Type B pancreatic cell (in vitro differentiated cells): ENCODE measurements around the gene PICK1. TPM values are rescaled to one million over a fixed set of nuclear protein-coding genes. Genes with fewer than 3 reads are reported as not detected.

Source experiments
- DNase-seq: peaks from one replicate; pipeline ENCODE4 v3.0.0; 2021; ENCODE audit warnings: mixed read lengths; ENCODE audit not compliant: unreplicated experiment; ENCODE audit errors: extremely low spot score
- H3K27ac Mint-ChIP-seq: 2 replicates; pipeline ENCODE4 v1.8.0; 2021; ENCODE audit warnings: mild to moderate bottlenecking, mixed read lengths
- H3K27me3 Mint-ChIP-seq: 2 replicates; pipeline ENCODE4 v1.8.0; 2021; ENCODE audit warnings: mixed read lengths
- H3K36me3 Mint-ChIP-seq: 2 replicates; pipeline ENCODE4 v1.8.0; 2021; ENCODE audit warnings: mixed read lengths
- H3K4me1 Mint-ChIP-seq: one replicate; pipeline ENCODE4 v1.8.0; 2021; ENCODE audit warnings: mixed read lengths; ENCODE audit not compliant: unreplicated experiment
- H3K4me3 Mint-ChIP-seq: 2 replicates; pipeline ENCODE4 v1.8.0; 2021; ENCODE audit warnings: mild to moderate bottlenecking, mixed read lengths
- H3K9me3 Mint-ChIP-seq: 2 replicates; pipeline ENCODE4 v1.8.0; 2021; ENCODE audit warnings: mixed read lengths
- CTCF ChIP-seq: fragments of 200-600 bp; sonication (generic); conservative IDR thresholded peaks from 2 replicates; pipeline ENCODE4 v1.5.0; 2021; ENCODE audit warnings: antibody characterized with exemption, mild to moderate bottlenecking
- total RNA-seq: library from RNA; stranded (reverse); gene quantifications from 2 replicates; pipeline ENCODE4 v1.2.1, GENCODE V29; 2021; ENCODE audit warnings: low replicate concordance

The PICK1 gene
- total RNA-seq, 1 donor from 2014 or later, result 45.4 TPM

- H3K9me3 Mint-ChIP-seq, result no peaks in the 10 kb centered on the region
- no peaks in the 10 kb centered on the region for H3K27me3 Mint-ChIP-seq
- H3K27ac Mint-ChIP-seq, result no peak overlapping the region
- no peak for TF ChIP-seq CTCF
- H3K4me3 Mint-ChIP-seq, result peak overlapping the region; percentile 11
- DNase-seq, result no peak
- H3K36me3 Mint-ChIP-seq, result no peaks in the 10 kb centered on the region
- peaks cover 4% of the 10 kb centered on the region for H3K4me1 Mint-ChIP-seq
Measured at GRCh38 chr22:38082986-38083710, 25.9 kb downstream of the PICK1 start.

GRCh38 chr22:38083931-38084631 lies 26.9 kb downstream of the PICK1 start, which contains the start of gene SLC16A8:
SLC16A8 (minus strand) TSS chr22:38084184; CDS start chr22:38082873, 1,311 bp downstream.
- no peaks in the 10 kb centered on the region for H3K9me3 Mint-ChIP-seq
- peaks cover 4% of the 10 kb centered on the region for H3K4me1 Mint-ChIP-seq
- H3K36me3 Mint-ChIP-seq, result no peaks in the 10 kb centered on the region
- no peak within 1 kb of the TSS for H3K27ac Mint-ChIP-seq
- no peak for TF ChIP-seq CTCF
- H3K4me3 Mint-ChIP-seq, result peak within 1 kb of the TSS; percentile 11
- no peaks in the 10 kb centered on the region for H3K27me3 Mint-ChIP-seq
- no peak for DNase-seq

GRCh38 chr22:38085056-38085455 lies 27.9 kb downstream of the PICK1 start:
- Mint-ChIP-seq H3K4me3 (no peak overlapping the region), H3K27ac (no peak overlapping the region), H3K4me1 (peaks cover 4% of the 10 kb centered on the region), H3K36me3 (no peaks in the 10 kb centered on the region), H3K27me3 (no peaks in the 10 kb centered on the region), H3K9me3 (no peaks in the 10 kb centered on the region)
- TF ChIP-seq CTCF, result no peak
- DNase-seq, result no peak

- H3K36me3 Mint-ChIP-seq, result no peaks in the 10 kb centered on the region
- DNase-seq, result no peak
- H3K9me3 Mint-ChIP-seq, result no peaks in the 10 kb centered on the region
- no peak for TF ChIP-seq CTCF
- H3K4me3 Mint-ChIP-seq, result no peak overlapping the region
- H3K4me1 Mint-ChIP-seq, result peaks cover 4% of the 10 kb centered on the region
- no peaks in the 10 kb centered on the region for H3K27me3 Mint-ChIP-seq
- no peak overlapping the region for H3K27ac Mint-ChIP-seq
Measured at GRCh38 chr22:38085501-38085900, 28.3 kb downstream of the PICK1 start.

- H3K36me3 Mint-ChIP-seq, result no peaks in the 10 kb centered on the region
- no peak overlapping the region for H3K27ac Mint-ChIP-seq
- no peak for DNase-seq
Measured at GRCh38 chr22:38086001-38086845, 29.0 kb downstream of the PICK1 start.

More at GRCh38 chr22:38086001-38086845, 29.0 kb downstream of the PICK1 start:
- Mint-ChIP-seq H3K4me3 (no peak overlapping the region), H3K9me3 (no peaks in the 10 kb centered on the region), H3K4me1 (peaks cover 4% of the 10 kb centered on the region), H3K27me3 (no peaks in the 10 kb centered on the region)
- TF ChIP-seq CTCF, result no peak
